ENCODE measurements around the gene SSRP1. TPM values are rescaled to one million over a fixed set of nuclear protein-coding genes. Genes with fewer than 3 reads are reported as not detected.

SSRP1 gene
- total and polyA plus RNA-seq, 2 of the 4 experiments (the other 2 are of a cell fraction) = 106 to 146 TPM

- H3K79me1 ChIP-seq (ENCODE audit: low read depth in 1 of 2, low read length in 2 of 2) = no peaks in the 10 kb centered on the region
- no peaks in the 10 kb centered on the region for H3K27me3 ChIP-seq (ENCODE audit: control insufficient read depth, insufficient read depth, low read length)
- ChIA-PET CTCF (interaction anchor here (1.4 to 1.5 kb wide), 2 partner anchors 10 to 39 kb away, joined by 5 read pairs; no protein-coding TSS in a partner anchor), POLR2A (ENCODE audit: unreplicated experiment) (no interaction called here)
- peak overlapping the region; percentile 51; the same call in 1 of the 2 replicates for H2AK5ac ChIP-seq (ENCODE audit: low read depth, low read length)
- no peak overlapping the region for H3K4ac ChIP-seq (ENCODE audit: low read depth, low read length)
- H3K18ac ChIP-seq (ENCODE audit: low read depth, low read length) = no peak overlapping the region
- no peak overlapping the region for H2BK5ac ChIP-seq (ENCODE audit: low read depth, low read length, poor library complexity, severe bottlenecking)
- no peaks in the 10 kb centered on the region for H3K36me3 ChIP-seq (ENCODE audit: control insufficient read depth, insufficient read depth, low read length)
- no peak overlapping the region for H2AFZ ChIP-seq (replicated peaks; ENCODE audit: low read length, poor library complexity)
- no peak overlapping the region for H4K91ac ChIP-seq (ENCODE audit: insufficient read depth, low read depth, low read length)
- H2BK20ac ChIP-seq (ENCODE audit: low read depth, low read length) = no peak overlapping the region
- no peaks in the 10 kb centered on the region for H4K20me1 ChIP-seq (ENCODE audit: insufficient read depth, low read length)
- peaks cover 19% of the 10 kb centered on the region for H3K4me1 ChIP-seq (ENCODE audit: control insufficient read depth, insufficient read depth, low read length)
- 0 out of 3 replicates have a peak overlapping the region, but pooled peaks have one; percentile 16 for H2BK15ac ChIP-seq (ENCODE audit: low read depth, low read length)
- TF ChIP-seq CHD1 (IDR thresholded peaks at IDR 0.05; ENCODE audit: low read depth, low read length) = no peak
- no peak for TF ChIP-seq RCOR1 (IDR thresholded peaks at IDR 0.05; ENCODE audit: insufficient replicate concordance, low read length)
- no peak for TF ChIP-seq MXI1 (IDR thresholded peaks at IDR 0.05; ENCODE audit: borderline replicate concordance, low read depth, low read length)
- TF ChIP-seq CTCF (conservative IDR thresholded peaks at IDR 0.05; ENCODE audit: low read depth, low read length) = no peak
- TF ChIP-seq BHLHE40 (IDR thresholded peaks at IDR 0.05; ENCODE audit: low read depth, low read length) = no peak
- TF ChIP-seq MAFK (IDR thresholded peaks at IDR 0.05; ENCODE audit: low read depth, low read length) = no peak
- TF ChIP-seq POLR2A (IDR thresholded peaks at IDR 0.05; ENCODE audit: low read depth, low read length) = no peak
- TF ChIP-seq, protein P1, sequence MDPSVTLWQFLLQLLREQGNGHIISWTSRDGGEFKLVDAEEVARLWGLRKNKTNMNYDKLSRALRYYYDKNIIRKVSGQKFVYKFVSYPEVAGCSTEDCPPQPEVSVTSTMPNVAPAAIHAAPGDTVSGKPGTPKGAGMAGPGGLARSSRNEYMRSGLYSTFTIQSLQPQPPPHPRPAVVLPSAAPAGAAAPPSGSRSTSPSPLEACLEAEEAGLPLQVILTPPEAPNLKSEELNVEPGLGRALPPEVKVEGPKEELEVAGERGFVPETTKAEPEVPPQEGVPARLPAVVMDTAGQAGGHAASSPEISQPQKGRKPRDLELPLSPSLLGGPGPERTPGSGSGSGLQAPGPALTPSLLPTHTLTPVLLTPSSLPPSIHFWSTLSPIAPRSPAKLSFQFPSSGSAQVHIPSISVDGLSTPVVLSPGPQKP (IDR thresholded peaks at IDR 0.05; ENCODE audit: borderline replicate concordance, low read depth, low read length) = no peak
- no peak for TF ChIP-seq FOS (IDR thresholded peaks at IDR 0.05; ENCODE audit: low read depth, low read length)
- no peak for TF ChIP-seq SMC3 (IDR thresholded peaks at IDR 0.05; ENCODE audit: low read depth, low read length)
- TF ChIP-seq USF2 (IDR thresholded peaks at IDR 0.05; ENCODE audit: low read depth, low read length) = no peak
- H4K5ac ChIP-seq (ENCODE audit: low read depth, low read length) = no peak overlapping the region
- in situ Hi-C loops (cut with MboI; ENCODE audit: low sequenced_read_pairs) (no loop called here), intact Hi-C loops (cut with micrococcal nuclease) (no loop called here), dilution Hi-C loops (cut with HindIII; ENCODE audit: low sequenced_read_pairs, unreplicated experiment) (no loop called here)
- no peak overlapping the region for H2AK9ac ChIP-seq (replicated peaks; ENCODE audit: low read depth, low read length, poor library complexity)
- 81% methylated on average over 2 of the region's 3 CpGs; no CpG with 5 or more reads in 1 of the 2 experiments for WGBS, 2 experiments (ENCODE audit: extremely low coverage in 2 of 2, insufficient read length in 1 of 2)
- H3K4me3 ChIP-seq (ENCODE audit: insufficient read depth, low read depth, low read length) = no peak overlapping the region
- no peak overlapping the region for H3K9ac ChIP-seq (ENCODE audit: low read depth, low read length)
- BruUV-seq (replicated peaks) = no TSS peak
- H3K56ac ChIP-seq (ENCODE audit: extremely low read depth, insufficient read depth, low read length) = no peak overlapping the region
- H3K23ac ChIP-seq (ENCODE audit: low read depth, low read length) = no peak overlapping the region
- H3K9me3 ChIP-seq (ENCODE audit: control insufficient read depth, insufficient read depth, low read length) = no peaks in the 10 kb centered on the region
- no peak overlapping the region for H2BK120ac ChIP-seq (ENCODE audit: low read depth, low read length)
- H4K8ac ChIP-seq (ENCODE audit: low read depth in 2 of 2, low read length in 2 of 2) = no peak overlapping the region
- no peak overlapping the region for H3K14ac ChIP-seq (replicated peaks; ENCODE audit: low read depth, low read length)
- no peak for ATAC-seq (ENCODE audit: low read depth)
- H3K27ac ChIP-seq (ENCODE audit: insufficient read depth, low read length) = no peak overlapping the region
- peaks cover 12% of the 10 kb centered on the region for H3K9me1 ChIP-seq (ENCODE audit: insufficient read depth, low read length)
- H3K4me2 ChIP-seq (ENCODE audit: low read depth, low read length) = no peak overlapping the region
- DNase-seq = no peak
These were observed 47.8 kb downstream of the SSRP1 start for GRCh38 chr11:57287884-57288283.
